Left colon (tissue), 2 donors: ENCODE data around the gene GPR148. TPM values are rescaled to one million over a fixed set of nuclear protein-coding genes. Genes with fewer than 3 reads are reported as not detected.
A peak's percentile ranks its signal among the peaks of the same experiment; 100 is the strongest.
"Not testable (repeated sequence)": the region's sequence is repeated elsewhere in the genome, so short reads cannot be mapped to it uniquely, and the experiment has no call there.

Experiments
- ATAC-seq: fragments of 200-7000 bp; cut with Tn5 transposase; one replicate; pipeline ENCODE4 v1.9.1; 2020; ENCODE audit warnings: mild to moderate bottlenecking, moderate library complexity
- DNase-seq, 2 donors: peaks; one replicate each; pipeline ENCODE4 v3.0.0-alpha.2; 2020
- intact Hi-C, 2 donors: fragments of 100-400 bp; cut with DNase I in 1 of 2; cut with micrococcal nuclease in 1 of 2; formaldehyde crosslinking; loops; one replicate each; pipeline versions ENCODE4 v1.11.2 to v1.14.0; 2022; cut with DNase I, micrococcal nuclease
- long read RNA-seq: library from polyadenylated mRNA; unstranded; transcript quantifications from one replicate; pipeline ENCODE4 v2.0.0, GENCODE V29; 2021
- total RNA-seq, 2 donors: library from RNA; stranded (reverse); fragmentation: NEBNext Ultra II Directional; extraction: Animal tissue kit (Norgen Biotek cat#: 25700); gene quantifications; one replicate each; pipeline ENCODE4 v1.2.1, GENCODE V29; 2021
- donor health status: DM: no; HTN: no; CAD: no.
- donor health status: DM: yes; HTN: yes; CAD: no.

The GPR148 gene, protein sequence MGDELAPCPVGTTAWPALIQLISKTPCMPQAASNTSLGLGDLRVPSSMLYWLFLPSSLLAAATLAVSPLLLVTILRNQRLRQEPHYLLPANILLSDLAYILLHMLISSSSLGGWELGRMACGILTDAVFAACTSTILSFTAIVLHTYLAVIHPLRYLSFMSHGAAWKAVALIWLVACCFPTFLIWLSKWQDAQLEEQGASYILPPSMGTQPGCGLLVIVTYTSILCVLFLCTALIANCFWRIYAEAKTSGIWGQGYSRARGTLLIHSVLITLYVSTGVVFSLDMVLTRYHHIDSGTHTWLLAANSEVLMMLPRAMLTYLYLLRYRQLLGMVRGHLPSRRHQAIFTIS
- total RNA-seq, result not detected
- long read RNA-seq, result 0 reads

DNA sequence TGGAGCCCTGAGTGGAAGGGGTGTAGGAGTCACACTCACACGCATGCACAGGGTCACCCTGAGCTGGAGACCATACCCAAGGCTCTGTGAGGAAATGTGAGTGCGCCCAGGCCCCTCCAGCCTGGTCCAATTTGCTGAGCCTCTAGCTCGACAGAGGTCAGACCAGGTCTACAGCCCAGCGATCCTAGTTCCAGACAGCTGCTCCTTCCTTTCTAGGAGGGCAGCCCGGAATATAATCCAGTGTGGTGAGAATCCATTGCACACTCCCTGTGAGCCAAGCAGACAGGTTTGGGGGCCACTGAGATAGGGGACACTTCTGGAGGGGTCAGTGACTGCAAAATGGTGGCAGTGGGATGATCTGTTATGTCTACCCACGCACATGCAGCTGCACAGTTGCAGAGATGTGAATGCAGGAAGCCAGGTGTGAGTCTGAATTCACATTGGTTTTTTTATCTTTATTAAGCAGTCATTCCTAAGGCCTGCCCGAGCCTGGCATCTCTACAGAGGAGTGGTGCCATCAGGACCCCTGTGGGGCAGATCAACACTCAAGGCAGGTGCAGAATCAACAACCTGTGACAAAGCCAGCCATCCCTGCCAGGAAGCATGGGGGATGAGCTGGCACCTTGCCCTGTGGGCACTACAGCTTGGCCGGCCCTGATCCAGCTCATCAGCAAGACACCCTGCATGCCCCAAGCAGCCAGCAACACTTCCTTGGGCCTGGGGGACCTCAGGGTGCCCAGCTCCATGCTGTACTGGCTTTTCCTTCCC, at the start of gene GPR148:
Gene GPR148, plus strand, starts transcription at position 522 of the 768 bp plus-strand sequence. Its CDS starts 82 bp downstream, at position 604.
- intact Hi-C loops, result no loop called here
- no peak for ATAC-seq
- DNase-seq, result no peak

DNA sequence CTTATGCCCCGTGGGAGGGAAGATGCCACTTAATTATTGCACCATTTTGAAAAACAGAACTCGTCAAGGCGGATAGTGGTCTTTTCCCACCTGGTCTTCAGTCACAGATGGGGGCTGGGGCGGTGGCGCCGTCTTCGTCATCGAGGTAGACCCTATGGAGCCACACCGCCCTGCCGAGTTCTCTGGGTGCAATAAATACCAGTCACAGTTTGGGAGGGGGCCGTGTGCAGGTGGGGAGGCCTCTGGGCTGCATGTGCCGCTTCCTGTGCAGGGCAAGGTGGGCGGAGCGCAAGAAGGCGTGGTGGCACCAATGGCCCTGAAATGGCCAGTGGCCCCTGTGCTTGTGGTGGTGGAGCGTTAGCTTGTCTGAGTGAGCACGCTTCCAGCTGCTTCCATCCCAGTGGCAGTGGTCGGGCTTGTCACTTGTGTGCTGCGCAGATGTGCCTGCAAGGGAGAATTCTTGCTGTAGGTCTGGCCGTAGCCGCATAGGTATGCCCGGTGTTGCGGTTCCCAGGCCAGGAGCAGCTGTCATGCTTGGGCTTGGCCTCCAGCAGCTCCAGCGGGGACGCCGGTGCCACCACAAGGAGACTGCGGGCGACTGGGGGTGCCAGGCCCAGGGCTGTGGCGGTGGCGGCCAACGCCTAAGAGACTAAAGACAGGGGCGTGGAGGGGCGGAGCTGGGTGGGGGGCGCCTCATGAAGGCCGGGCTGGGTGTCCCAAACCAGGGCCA, 36.7 kb upstream of the GPR148 start:
- ATAC-seq, result peak; percentile 42
- intact Hi-C loops, DNase-seq: not testable (repeated sequence)

DNA sequence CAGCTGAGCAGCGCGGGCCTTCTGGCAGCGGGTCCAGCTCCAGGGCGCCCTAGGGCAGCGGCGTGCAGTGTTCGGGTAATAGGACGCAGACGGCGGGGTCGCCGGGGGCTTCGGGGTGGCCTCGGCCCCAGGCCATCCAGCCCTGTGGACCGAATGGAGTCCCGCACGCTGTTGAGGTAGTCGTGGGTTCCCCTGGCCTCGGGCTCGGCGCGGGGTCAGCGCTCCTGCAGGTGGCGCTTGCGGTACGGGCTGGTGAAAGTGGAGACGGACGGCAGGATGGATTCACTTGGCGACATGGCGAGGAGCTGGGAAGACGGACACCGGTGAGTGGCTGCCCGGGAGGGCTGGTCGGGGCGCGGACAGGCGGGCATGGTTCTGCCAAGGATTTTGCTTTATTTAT, 35.4 kb upstream of the GPR148 start:
- intact Hi-C loops, result not testable (repeated sequence)
- peak; percentile 27 to 32 for DNase-seq
- ATAC-seq, result peak; percentile 68

DNA sequence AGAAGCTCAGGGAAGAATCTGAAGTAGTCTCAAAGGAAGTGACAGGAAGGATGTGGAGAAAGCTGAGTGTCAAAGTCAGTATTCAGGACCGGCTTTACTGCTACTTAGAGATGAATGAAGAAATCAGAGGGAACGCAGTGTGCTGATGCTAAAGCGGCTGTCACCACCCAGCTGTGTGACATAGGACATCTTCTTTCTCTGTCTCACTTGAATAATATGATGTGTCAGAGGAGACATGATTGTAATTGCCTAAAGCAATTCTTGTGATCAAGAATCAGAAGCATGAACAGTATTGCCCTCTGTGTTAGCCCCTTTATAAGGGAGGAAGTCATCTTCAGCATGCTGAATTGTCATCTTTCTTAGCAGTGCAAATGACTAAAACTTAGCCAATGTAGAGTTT, 25.6 kb upstream of the GPR148 start:
- ATAC-seq, intact Hi-C loops, DNase-seq: not testable (repeated sequence)

DNA sequence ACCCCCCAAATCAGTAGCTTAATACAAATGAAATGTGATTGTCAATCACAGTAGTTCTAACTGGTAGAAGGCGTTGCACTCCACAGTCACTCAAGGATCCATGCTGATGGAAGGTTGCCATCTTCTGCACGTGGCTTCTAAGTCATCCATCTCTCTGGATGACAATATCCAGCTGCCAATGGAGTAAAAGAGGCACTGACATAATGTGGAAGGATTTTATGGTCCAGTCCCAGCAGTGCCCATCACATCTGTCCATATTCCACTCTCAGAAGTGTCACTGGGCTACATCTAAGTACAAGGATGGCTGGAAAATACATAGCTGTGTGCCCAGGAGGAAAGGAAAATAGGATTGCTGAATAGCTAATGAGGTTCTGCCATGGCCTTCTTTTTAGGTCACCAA, 14.1 kb upstream of the GPR148 start:
- ATAC-seq, DNase-seq, intact Hi-C loops: not testable (repeated sequence)

DNA sequence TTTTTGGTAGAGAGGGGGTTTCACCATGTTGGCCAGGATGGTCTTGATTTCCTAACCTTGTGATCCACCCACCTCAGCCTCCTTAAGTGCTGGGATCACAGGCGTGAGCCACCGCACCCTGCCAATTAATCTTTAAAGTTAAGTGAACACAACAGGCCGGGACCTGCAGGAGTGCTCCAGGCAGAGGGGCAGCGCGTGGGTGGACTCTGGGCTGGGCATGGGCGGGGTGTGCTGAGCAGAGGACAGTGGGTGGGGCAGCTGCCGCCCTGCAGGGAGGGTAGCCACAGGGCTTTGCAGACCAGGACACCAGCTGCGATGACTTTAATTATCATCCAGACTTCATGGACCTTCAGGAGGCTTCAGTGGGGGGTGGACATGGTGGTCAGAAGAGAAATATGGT, 8.8 kb upstream of the GPR148 start:
- intact Hi-C loops, result no loop called here
- ATAC-seq, result peak; percentile 71
- no peak for DNase-seq

DNA sequence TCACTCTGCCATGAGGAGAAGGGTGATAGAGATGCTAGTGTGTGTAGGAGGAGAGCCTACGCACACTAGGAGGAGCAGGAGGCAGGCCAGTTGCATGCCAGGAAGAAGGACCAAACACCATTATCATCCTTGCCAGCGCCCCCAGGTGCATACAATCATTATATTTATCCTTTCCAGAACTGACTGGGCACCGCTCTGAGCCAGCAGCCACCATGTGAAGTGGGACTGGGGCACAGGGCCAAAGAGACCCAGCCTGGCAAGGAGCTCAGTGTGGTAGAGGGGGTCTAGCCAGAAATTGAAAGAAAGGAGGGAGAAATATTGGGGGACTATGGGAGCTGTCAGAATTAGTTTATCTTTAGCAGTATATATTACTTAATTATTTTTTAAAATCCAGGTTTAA, 8.3 kb upstream of the GPR148 start:
- no peak for ATAC-seq
- DNase-seq, result no peak
- intact Hi-C loops, result no loop called here

DNA sequence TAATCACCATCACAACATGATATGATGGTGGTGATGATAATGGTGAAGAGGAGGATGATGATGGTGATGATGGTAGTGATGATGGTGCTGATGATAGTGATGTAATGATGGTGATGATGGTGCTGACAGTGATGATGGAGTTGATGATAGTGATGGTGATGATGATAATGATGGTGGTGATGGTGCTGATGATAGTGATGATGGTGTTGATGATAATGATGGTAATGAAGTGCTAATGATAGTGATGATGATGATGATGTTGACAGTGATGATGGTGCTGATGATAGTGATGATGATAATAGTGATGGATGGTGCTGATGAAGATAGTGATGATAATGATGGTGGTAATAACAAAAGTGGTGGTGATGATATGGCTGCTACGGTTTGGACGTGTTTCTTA, 4.4 kb upstream of the GPR148 start:
- DNase-seq (no peak), ATAC-seq (no peak)
- intact Hi-C loops, result no loop called here

DNA sequence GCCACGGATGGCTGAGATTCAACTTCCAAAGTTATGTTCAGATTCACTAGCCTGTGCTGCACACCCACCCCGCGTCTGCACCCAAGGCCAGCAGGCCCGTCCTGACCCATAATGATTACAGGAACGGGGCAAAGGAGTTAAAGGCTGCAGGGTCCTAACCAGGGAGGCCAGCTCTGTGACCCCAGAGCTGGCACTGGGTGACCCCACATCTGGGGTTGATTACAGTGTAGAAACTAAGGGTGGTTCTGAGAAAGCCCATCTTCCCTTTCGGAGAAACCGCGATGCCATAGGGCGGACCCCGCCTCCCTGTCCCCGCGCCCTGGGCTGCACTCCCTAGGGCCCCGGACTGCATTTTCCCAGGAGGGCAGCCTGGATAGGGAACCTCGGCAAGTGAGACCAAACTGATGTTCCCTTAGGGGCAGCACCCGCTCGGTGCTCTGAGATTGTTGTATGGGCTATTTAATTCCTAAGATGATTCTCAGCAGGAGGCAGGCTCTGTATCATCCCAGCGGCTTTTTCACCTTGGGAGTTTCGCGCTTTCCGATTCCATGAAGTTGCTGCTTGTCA, 2.2 kb upstream of the GPR148 start:
- intact Hi-C loops, result no loop called here
- peak; percentile 12 for ATAC-seq

DNA sequence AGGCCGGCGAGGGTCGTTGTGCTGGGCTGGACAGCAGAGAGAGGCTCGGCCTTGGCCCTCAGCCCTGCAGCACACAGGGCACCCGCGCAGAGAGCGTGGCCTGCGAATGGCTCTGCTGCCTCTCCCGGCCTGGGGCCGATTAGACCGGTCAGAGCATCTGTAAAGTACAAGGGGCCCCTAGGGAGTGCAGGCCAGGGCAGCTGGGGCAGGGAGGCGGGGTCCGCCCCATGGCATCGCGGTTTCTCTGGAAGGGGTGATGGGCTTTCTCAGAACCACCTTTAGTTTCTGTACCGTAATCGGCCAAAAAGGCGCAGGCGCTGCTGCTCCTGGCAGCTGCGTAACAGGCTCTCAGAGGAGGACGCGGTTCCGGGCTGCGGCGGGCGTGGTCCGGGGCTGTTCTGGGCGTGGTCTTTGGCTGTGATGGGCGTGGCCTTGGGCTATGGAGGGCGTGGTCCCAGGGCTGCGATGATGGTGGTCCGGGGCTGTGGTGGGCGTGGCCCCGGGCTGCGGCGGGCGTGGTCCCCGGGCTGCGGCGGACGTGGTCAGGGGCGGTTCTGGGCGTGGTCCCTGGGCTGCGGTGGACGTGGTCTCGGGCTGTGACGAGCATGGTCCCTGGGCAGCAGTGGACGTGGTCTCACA, 1.5 kb upstream of the GPR148 start:
- ATAC-seq, result peak; percentile 97
- peak; percentile 75 to 88 for DNase-seq
- intact Hi-C loops, result no loop called here

More for the DNA sequence above, 2.2 kb upstream of the GPR148 start:
- DNase-seq, result no peak

DNA sequence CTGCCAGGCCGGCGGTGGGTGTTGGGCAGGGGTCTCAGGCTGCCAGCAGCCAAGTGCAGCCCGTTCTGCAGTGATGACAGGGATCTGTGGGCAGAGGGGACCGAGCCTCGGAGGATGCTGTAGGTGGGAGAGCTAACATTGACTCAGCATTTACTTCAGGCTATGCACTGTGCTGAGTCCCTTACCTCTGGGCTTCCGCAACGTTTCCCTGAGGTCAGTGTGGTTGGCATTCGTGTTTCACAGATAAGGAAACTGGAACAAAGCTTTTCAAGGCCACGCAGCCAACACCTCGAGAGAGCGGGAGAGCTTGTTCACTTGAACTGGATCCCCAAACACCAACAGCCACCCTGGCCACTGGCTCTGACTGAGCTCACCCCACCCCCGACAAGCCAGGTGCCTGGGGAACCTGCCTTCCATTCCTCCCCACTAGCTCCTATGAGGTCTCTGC, 839 bp upstream of the GPR148 start:
- intact Hi-C loops, result no loop called here
- ATAC-seq (peak; percentile 44), DNase-seq (no peak)

DNA sequence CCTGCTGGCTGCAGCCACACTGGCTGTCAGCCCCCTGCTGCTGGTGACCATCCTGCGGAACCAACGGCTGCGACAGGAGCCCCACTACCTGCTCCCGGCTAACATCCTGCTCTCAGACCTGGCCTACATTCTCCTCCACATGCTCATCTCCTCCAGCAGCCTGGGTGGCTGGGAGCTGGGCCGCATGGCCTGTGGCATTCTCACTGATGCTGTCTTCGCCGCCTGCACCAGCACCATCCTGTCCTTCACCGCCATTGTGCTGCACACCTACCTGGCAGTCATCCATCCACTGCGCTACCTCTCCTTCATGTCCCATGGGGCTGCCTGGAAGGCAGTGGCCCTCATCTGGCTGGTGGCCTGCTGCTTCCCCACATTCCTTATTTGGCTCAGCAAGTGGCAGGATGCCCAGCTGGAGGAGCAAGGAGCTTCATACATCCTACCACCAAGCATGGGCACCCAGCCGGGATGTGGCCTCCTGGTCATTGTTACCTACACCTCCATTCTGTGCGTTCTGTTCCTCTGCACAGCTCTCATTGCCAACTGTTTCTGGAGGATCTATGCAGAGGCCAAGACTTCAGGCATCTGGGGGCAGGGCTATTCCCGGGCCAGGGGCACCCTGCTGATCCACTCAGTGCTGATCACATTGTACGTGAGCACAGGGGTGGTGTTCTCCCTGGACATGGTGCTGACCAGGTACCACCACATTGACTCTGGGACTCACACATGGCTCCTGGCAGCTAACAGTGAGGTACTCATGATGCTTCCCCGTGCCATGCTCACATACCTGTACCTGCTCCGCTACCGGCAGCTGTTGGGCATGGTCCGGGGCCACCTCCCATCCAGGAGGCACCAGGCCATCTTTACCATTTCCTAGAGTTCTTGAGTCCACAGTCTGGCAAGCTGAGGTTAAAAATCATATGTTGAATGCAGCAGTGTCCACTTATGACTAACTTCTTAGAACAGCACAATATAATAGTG, 741 bp downstream of the GPR148 start:
- no peak for ATAC-seq
- no peak for DNase-seq
- intact Hi-C loops, result no loop called here

DNA sequence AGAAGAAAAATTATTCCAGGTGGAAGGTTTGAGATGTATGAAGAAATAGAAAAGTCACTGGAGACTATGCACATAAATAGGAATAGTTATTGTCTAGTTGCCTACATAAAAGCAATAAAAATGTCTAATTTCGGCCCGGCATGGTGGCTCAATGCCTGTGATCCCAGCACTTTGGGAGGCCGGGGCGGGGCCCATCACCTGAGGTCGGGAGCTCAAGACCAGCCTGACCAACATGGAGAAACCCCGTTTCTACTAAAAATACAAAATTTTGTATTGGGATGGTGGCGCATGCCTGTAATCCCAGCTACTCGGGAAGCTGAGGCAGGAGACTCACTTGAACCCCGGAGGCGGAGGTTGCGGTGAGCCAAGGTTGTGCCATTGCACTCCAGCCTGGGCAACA, 3.4 kb downstream of the GPR148 start:
- DNase-seq, ATAC-seq, intact Hi-C loops: not testable (repeated sequence)

DNA sequence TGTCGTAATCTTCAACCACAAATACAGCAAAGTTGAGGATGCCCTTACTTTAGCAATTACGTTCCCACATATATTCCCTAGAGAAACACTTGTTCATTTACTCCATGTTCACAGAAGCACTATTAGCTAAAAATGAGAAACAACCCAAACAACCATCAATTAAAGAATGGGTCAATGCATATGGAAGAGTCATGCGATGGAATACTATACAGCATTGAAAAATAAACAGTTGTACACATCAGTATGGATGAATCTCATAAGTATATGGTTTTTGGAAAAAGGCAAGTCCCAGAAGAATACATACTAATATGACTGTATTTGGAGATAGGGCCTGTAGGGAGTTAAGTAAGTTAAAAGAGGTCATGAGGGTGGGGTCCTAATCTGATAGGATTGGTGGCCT, 6.3 kb downstream of the GPR148 start:
- intact Hi-C loops, result no loop called here
- no peak for ATAC-seq
- DNase-seq, result no peak

DNA sequence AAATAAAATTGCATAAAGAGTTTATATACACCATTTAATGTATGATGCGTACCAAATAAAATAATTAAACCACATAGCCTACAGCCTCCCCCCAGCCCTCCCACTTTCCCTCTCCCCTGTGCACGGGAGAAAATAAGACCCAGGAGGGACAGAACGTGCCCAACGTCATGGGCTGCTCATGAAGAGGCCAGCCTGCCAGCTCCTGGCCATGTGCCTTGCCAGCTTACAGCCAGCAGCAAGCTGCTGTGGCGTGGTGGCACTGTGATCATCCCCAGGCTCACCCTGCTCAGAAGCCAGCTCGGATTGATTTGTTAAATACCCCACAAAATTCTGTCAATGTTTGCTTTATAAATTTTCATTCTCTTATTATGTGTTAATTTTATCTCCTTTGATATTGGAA, 7.6 kb downstream of the GPR148 start:
- intact Hi-C loops, result no loop called here
- ATAC-seq (no peak), DNase-seq (no peak)

DNA sequence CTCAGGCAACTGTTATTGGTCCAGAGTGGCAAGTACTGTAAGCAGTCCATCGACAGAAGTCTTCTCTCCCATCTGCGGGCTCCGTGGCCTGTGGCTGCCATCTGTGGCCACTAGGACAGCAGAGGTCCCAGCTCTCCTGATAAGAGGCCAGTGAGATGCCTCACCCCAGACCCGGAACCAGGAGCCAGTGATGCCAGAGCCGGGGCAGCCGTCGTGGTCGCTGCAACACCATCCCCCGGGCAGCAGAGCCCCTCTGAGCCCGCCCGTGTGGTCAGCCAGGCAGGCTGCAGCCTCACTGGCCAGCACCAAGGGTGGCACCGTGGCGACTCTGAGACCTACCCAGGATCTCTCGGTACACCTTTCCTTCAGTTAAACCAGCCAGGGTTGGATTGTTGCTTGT, 8.7 kb downstream of the GPR148 start:
- no peak for DNase-seq
- intact Hi-C loops, result no loop called here
- ATAC-seq, result no peak

DNA sequence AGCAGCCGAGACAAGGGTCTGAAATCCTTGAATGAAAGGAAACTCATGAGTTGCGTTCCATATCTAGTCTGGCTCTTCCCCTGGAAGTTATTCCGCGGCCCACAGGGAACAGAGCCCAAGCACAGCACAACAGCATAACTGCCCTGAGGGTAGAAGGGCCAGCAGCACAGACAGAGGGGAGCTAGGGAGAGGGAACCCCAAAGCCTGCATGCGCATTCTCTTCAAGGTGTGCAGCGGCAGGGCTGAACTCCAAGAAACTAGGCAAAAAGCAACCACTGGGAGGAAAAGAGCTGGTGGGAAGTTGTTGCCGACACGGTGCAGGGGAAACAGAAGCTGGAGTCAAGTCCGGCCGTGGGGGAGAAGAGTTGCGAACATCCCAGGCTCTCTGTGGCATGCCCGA, 11.8 kb downstream of the GPR148 start:
- no peak for ATAC-seq
- DNase-seq, result no peak
- intact Hi-C loops, result no loop called here

DNA sequence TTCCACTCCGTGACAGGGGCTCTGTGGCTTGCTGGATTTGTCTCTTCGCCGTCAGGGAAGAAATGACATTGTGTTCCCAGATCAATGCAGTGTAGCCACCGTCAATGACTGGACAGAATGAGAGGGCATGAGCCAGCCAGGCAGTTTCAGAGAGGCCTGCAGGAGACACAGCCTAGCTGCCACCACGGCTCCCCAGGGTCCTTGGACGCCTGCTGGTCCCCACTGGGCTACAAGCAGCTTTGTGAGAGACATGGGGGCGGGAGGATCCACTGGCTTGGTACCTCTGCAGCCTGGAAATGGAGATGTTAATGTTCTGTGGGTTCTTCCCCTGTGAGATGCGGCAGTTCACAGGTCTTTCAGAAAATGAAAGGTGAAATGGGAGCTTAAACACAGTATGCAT, 14.4 kb downstream of the GPR148 start:
- DNase-seq (no peak), ATAC-seq (no peak)
- intact Hi-C loops, result no loop called here
